DLD1 (cell line): ENCODE data around the gene MPC2.

Experiments
- in situ Hi-C: cut with HindIII; loops from 2 replicates; pipeline ENCODE4 v1.10.0; 2017; ENCODE audit warnings: low sequenced_read_pairs

The MPC2 gene

DNA sequence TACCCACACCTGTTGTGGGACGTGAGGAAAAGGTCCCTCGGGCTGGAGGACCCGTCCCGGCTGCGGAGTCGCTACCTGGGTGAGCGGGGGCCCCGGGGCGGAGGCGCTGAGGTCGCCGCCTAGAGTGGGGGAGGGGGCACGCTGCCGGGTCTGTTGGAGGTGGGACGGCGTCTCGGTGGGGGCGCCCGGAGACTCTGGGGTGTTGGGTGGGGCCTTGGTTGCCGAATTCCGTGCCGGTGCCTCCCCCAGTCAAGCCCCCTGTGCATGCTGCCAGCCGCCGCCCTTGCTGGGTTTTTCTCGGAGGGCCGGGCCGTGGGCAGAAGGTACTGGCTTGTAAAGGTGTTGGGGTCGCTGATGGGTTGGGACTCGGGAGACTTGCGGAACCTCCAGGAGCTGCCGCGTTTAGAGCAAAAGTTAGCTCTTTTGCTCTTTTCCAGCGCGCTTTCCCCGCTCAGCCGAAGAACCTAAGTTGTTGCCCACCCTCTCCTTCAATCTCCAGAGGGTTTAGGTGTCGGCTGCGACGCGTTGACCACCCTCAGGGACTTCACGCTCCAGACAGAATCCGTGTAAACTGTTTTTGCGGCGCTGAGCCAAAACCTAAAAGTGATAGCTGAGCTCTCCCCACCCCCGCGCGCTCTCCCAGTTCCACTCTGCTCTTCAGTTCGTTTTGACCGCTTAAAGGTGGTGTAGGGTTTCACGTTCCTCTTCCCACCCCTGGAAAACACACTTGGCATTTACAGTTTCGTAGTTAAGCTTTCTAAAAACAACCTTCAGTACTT is at the start of gene MPC2:
TSS of gene MPC2 (minus strand) at position 143 of the 779 bp plus-strand sequence. CDS start 1,231 bp downstream, outside the sequence.
- in situ Hi-C loops, result no loop called here

DNA sequence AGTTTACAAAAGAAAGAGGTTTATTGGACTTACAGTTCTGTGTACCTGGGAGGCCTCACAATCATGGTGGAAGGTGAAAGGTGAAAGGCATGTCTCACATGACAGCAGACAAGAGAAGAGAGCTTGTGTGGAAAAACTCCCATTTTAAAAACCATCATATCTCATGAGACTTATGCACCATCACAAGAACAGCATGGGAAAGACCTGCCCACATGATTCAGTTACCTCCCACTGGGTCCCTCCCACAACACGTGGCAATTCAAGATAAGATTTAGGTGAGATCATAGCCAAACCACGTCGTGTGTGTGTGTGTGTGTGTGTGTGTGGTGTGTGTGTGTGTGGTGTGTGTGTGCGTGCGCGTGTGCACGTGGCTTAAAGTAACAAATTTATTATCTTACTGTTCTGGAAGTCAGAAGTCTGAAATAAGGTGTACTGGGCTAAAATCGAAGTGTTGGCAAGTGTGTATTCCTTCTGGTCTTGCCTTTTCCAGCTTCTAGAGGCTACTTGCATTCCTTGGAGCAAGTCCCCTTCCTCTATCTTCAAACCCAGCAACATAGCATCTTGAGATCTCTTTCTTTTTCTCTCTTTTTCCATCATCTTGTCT is 48.1 kb upstream of the MPC2 start:
- in situ Hi-C loops, result no loop called here

DNA sequence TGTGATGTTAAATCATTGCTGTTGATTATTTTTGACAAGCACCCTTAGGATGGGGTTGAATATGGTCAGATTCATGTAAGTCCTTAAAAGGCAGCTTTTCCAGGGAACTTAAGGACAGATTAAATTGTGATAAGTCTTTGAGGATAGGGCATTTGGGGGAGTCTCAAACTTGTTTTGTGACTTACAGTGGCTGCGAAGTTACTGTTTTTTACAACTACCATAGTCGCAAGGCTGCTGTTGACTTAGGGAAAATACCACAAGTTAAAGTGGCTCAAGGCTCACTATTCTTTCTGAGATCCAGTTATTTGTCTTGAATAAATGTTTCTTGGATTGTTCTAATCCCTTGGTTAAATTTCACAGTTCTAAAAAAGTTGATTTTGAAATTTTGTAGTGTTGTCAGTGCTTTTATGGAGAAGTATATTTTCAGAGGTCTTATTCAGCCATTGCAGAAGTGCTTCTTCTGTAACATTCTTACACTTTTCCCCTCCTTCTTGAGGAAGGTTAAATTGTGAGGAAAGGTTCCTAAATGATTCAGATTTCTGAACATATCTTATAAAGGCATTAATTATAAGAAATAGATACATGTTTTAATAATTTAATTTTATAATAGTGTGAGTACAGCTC is 47.0 kb upstream of the MPC2 start:
- in situ Hi-C loops, result no loop called here

DNA sequence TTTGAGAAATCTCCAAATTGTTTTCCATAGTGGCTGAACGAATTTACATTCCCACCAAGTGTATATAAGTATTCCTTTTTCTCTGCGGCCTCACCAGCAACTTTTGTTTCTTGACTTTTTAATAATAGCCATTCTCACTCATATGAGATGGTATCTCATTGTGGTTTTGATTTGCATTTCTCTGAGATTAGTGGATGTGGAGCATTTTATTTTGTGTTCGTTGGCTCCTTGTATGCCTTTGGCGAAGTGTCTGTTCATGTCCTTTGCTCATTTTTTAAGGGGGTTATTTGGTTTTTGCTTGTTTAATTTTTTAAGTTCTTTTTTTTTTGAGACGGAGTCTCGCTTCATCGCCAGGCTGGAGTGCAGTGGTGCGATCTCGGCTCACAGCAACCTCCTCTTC is 45.1 kb upstream of the MPC2 start:
- in situ Hi-C loops, result no loop called here

- in situ Hi-C loops, result no loop called here
These were observed 40.4 kb upstream of the MPC2 start for GRCh38 chr1:167977245-167977644.

DNA sequence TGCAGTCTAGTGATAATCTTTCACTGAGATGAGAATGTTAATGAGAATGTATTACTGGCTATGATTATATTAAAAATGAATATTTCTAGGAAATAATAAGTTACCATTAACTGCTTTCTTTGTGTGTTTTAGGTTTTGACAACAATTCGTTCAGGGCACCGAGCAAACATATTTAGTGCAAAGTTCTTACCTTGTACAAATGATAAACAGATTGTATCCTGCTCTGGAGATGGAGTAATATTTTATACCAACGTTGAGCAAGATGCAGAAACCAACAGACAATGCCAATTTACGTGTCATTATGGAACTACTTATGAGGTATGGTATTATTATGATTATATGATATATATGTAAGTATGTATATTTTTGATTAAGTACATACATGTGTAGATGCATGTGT is 37.8 kb upstream of the MPC2 start:
- in situ Hi-C loops, result no loop called here

DNA sequence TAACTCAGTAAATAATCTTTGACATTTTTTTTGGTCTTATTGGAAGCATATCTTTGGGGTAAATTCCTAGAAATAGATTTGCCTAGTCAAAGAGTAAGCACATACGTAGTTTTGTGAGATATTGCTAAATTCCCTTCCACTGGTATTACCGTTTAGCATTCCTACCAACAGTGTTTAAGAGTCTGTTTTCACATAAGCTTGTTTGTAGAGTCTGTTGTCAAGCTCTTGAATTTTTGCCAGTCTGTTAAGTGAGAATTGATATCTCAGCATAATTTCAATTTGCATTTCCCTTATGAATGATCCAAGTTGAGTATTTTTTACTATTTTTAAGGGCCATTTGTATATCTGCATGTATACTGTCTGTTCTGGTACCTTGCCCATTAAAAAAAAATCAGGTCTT is 37.0 kb upstream of the MPC2 start:
- in situ Hi-C loops, result no loop called here

- in situ Hi-C loops, result no loop called here
These were observed 31.7 kb upstream of the MPC2 start for GRCh38 chr1:167968569-167968968.

- in situ Hi-C loops, result no loop called here
These were observed 29.2 kb upstream of the MPC2 start for GRCh38 chr1:167966050-167966449.

- in situ Hi-C loops, result no loop called here
These were observed 27.8 kb upstream of the MPC2 start for GRCh38 chr1:167964646-167965045.

DNA sequence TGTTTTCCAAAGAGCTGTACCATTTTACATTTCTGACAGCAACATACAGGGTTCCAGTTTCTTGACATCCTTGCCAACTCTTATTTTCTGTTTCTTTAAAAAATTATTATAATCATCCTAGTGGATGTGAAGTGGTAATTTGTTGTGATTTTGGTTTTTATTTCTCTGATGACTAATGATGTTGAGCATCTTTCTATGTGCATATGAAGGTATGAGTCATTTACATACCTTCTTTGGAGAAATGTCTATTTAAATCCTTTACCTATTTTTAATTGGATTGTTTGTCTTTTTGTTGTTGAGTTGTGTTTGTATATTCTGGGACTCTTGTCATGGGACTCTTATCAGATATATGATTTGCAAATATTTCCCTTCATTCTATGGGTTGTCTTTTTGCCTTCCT is 20.8 kb upstream of the MPC2 start:
- in situ Hi-C loops, result no loop called here

- in situ Hi-C loops, result no loop called here
These were observed 19.0 kb upstream of the MPC2 start for GRCh38 chr1:167955915-167956314.

- in situ Hi-C loops, result no loop called here
These were observed 13.7 kb upstream of the MPC2 start for GRCh38 chr1:167950569-167950968.

DNA sequence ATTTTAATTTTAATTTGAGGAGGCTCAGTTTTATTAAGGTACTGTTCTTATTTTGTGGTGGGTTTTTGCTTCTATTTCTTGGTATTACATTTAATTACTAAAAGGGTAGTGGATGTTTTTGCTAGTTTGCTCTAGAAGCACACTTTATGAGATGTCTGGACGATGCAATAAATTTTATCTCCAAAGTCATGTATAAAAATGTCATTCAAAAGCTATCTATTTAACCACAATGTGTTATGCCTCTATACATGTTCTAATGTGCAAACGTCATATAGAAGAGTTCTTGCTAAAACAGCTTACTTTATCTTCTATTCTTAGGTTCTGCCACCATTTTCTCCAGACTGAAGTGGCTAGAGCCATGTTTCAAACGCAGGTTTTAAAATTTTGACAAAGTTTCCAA is 12.9 kb upstream of the MPC2 start:
- in situ Hi-C loops, result no loop called here

DNA sequence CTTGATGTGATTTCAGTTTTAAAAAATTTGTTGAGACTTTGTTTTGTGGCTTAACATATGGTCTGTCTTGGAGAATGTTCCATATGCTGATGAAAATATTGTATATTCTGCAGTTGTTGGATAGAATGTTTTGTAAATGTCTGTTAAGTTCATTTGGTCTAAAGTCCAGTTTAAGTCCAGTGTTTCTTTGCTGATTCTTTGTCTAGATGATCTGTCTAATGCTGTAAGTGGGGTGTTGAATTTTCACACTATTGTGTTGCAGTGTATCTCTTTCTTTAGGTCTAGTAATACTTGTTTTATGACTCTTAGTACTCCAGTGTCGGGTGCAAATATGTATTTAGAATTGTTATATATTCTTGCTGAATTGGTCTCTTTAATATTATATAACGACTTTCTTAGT is 10.9 kb upstream of the MPC2 start:
- in situ Hi-C loops, result no loop called here

GRCh38 chr1:167943541-167943940 is 6.7 kb upstream of the MPC2 start:
- in situ Hi-C loops, result no loop called here

- in situ Hi-C loops, result no loop called here
These were observed 3.4 kb upstream of the MPC2 start for GRCh38 chr1:167940264-167940663.

DNA sequence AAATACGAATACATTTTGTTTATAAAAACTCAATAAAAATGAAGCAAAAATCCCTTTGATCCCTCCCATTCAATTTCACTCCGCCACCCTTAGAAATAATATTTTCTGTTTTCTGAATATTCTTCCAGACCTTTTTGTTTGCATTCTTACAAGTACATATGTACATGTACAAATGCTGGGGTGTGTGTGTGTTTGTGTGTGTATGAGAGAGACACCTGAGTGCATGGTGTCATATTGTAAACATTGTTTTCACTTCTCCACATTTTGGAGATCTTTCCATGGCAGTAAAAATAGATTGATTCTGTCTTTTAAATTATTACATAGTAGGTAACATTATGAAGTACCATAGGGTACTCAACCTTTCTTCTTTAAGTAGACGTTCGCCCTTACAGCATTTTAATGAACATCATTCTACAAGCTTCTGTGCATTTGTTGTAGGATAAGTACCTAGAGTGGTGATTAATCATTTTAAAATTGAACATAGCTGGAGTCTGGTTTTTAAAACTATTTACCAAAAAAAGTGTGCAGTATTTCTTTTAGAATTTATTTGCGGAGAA is 1.3 kb upstream of the MPC2 start:
- in situ Hi-C loops, result no loop called here

DNA sequence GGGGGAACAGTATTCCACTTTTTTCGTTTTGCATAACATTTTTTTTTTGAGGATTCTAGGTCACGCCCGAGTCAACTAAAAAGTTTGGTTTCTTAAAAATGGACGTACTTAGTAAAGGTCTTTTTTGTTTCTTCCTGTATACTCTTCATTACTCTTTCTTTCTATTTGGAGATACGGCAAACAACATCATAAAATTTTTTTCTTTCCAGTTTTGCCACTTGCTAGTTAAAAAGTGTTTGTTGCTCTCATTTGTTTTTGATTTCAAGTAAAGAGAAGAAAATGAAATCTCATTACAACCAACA is 788 bp upstream of the MPC2 start:
- in situ Hi-C loops, result no loop called here

- in situ Hi-C loops, result no loop called here
These were observed 573 bp downstream of the MPC2 start, which contains the start of gene DCAF6 for GRCh38 chr1:167936068-167936929. Gene DCAF6 (plus strand): TSS chr1:167936683. CDS start chr1:167936912, 229 bp downstream.
